ENCODE measurements around the gene SPG11. TPM values are rescaled to one million over a fixed set of nuclear protein-coding genes. Genes with fewer than 3 reads are reported as not detected.

SPG11 gene
- total and polyA plus RNA-seq, 2 donors from 2014 or later: 35.3 to 100 TPM

DNA sequence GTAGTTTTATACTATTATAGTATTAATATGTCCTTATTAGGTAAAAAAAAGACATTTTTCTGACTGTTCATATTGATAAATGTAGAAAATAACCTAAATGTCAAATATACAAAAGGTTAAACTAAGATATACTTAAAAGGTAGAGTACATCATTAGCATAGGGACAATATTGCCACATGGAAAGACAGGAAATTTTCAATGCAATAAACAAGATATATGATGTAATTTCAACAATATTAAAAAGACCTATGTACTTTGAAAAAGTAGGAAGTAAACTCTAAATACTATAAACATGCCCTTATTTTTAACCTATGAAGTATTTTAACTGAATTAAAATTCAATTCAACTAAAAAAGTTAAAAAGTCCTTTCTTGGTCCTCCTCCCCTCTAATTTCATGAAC, 1.9 kb downstream of the SPG11 start:
- DNase-seq (no peak), FAIRE-seq (peak; percentile 47)
- Histone ChIP-seq H3K36me3 (ENCODE audit: control insufficient read depth in 2 of 3, insufficient read depth in 3 of 3, low read length in 3 of 3) (peaks cover 3 to 8% (median 8%) of the 10 kb centered on the region in 3 donors), H3K9ac (ENCODE audit: low read length in 3 of 3) (no peak overlapping the region), H3K4me1 (ENCODE audit: control insufficient read depth in 2 of 3, insufficient read depth in 2 of 3, low read depth in 1 of 3, low read length in 3 of 3) (peaks cover 0 to 7% (median 3%) of the 10 kb centered on the region in 3 donors), H3K9me3 (ENCODE audit: control insufficient read depth in 2 of 3, insufficient read depth in 1 of 3, low read length in 3 of 3) (no peaks in the 10 kb centered on the region), H3K27ac (ENCODE audit: low read depth in 2 of 2, low read length in 2 of 2) (no peak overlapping the region), H3K27me3 (ENCODE audit: control insufficient read depth, insufficient read depth, low read length) (no peaks in the 10 kb centered on the region), H3K4me3 (ENCODE audit: low read length in 3 of 3) (no peak overlapping the region)
- intact Hi-C loops (cut with DNase I): loop anchor here (5.0 kb wide), 1 partner anchor 76 kb away; the partner anchor contains the start of gene TRIM69
- TF ChIP-seq, protein P1, sequence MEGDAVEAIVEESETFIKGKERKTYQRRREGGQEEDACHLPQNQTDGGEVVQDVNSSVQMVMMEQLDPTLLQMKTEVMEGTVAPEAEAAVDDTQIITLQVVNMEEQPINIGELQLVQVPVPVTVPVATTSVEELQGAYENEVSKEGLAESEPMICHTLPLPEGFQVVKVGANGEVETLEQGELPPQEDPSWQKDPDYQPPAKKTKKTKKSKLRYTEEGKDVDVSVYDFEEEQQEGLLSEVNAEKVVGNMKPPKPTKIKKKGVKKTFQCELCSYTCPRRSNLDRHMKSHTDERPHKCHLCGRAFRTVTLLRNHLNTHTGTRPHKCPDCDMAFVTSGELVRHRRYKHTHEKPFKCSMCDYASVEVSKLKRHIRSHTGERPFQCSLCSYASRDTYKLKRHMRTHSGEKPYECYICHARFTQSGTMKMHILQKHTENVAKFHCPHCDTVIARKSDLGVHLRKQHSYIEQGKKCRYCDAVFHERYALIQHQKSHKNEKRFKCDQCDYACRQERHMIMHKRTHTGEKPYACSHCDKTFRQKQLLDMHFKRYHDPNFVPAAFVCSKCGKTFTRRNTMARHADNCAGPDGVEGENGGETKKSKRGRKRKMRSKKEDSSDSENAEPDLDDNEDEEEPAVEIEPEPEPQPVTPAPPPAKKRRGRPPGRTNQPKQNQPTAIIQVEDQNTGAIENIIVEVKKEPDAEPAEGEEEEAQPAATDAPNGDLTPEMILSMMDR (IDR thresholded peaks at IDR 0.05; ENCODE audit: borderline replicate concordance, extremely low read depth, insufficient read depth): no peak

DNA sequence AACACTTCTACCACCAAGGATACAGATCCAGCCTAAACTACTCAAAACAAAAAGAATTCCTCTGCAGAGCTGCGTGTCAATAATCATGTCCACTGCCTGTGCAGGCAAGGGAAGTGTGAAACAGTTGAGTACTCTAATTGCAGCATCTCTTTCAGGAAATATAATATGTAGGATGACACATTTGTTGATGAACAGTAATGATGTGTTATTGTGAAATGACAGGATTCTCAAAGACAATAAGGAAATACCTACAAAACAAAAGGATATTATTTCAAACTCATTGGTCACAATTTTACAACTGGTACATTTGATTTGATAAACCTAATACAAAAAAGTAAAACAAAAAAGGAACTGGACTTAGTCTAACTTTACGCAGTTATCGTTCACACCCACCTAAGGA, 4.4 kb downstream of the SPG11 start:
- Histone ChIP-seq H3K36me3 (ENCODE audit: control insufficient read depth in 2 of 3, insufficient read depth in 3 of 3, low read length in 3 of 3) (peaks cover 3 to 21% (median 8%) of the 10 kb centered on the region in 3 donors), H3K4me1 (ENCODE audit: control insufficient read depth in 2 of 3, insufficient read depth in 2 of 3, low read depth in 1 of 3, low read length in 3 of 3) (peaks cover 0 to 6% (median 3%) of the 10 kb centered on the region in 3 donors), H3K9me3 (ENCODE audit: control insufficient read depth in 2 of 3, insufficient read depth in 1 of 3, low read length in 3 of 3) (no peaks in the 10 kb centered on the region), H3K9ac (ENCODE audit: low read length in 3 of 3) (no peak overlapping the region), H3K4me3 (ENCODE audit: low read length in 3 of 3) (no peak overlapping the region), H3K27ac (ENCODE audit: low read depth in 2 of 2, low read length in 2 of 2) (no peak overlapping the region), H3K27me3 (ENCODE audit: control insufficient read depth, insufficient read depth, low read length) (no peaks in the 10 kb centered on the region)
- TF ChIP-seq, protein P1 (IDR thresholded peaks at IDR 0.05; ENCODE audit: borderline replicate concordance, extremely low read depth, insufficient read depth): no peak
- intact Hi-C loops (cut with DNase I): no loop called here
- no peak for DNase-seq
- no peak for FAIRE-seq

DNA sequence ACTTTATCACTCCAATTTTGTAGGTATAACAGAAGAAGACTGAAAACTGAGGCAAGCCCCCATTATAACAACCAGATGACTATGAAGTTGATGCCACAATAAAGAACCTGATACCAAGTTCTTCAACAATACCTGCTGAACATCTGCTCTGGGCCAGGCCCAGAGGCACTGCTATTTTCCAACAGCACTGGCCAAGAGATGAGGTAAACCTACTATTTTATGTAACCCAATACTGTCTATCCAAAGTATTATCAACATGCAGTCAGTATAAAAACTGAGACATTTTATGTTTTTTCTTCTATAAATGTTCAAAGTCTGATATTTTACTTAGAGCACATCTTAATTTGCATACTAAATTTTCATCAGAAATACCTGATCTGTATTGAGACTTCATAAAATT, 6.1 kb downstream of the SPG11 start:
- H3K27me3 ChIP-seq (ENCODE audit: control insufficient read depth, insufficient read depth, low read length): no peaks in the 10 kb centered on the region
- no peak overlapping the region for H3K9ac ChIP-seq (ENCODE audit: low read length in 3 of 3)
- no peak for DNase-seq
- H3K4me1 ChIP-seq (ENCODE audit: control insufficient read depth in 2 of 3, insufficient read depth in 2 of 3, low read depth in 1 of 3, low read length in 3 of 3): peaks cover 0 to 2% (median 0%) of the 10 kb centered on the region in 3 donors
- H3K36me3 ChIP-seq (ENCODE audit: control insufficient read depth in 2 of 3, insufficient read depth in 3 of 3, low read length in 3 of 3): peaks cover 8 to 23% (median 8%) of the 10 kb centered on the region in 3 donors
- no peak overlapping the region for H3K27ac ChIP-seq (ENCODE audit: low read depth in 2 of 2, low read length in 2 of 2)
- H3K4me3 ChIP-seq (ENCODE audit: low read length in 3 of 3): no peak overlapping the region
- intact Hi-C loops (cut with DNase I): no loop called here
- FAIRE-seq: no peak
- H3K9me3 ChIP-seq (ENCODE audit: control insufficient read depth in 2 of 3, insufficient read depth in 1 of 3, low read length in 3 of 3): no peaks in the 10 kb centered on the region
- TF ChIP-seq, protein P1 (IDR thresholded peaks at IDR 0.05; ENCODE audit: borderline replicate concordance, extremely low read depth, insufficient read depth): no peak

DNA sequence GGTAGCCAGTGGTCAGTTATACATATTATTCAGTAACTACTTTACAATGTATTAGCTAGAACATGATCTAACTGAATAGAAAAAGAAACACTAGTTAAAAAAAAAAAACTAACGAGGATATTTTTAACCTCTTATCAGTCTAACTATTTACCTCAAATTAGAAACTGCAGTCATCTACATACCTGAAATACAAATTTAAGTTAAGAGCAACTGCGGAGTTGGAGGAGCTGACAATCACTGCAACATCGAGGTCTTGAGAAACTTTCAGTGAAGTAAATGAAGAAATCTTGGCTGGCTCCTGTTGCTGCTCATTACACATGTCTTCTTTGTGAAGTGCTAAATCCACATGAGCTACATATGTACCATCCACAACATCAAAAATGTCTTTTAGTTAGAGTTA, 6.5 kb downstream of the SPG11 start:
- intact Hi-C loops (cut with DNase I): no loop called here
- TF ChIP-seq, protein P1 (IDR thresholded peaks at IDR 0.05; ENCODE audit: borderline replicate concordance, extremely low read depth, insufficient read depth): no peak
- peaks cover 8 to 25% (median 8%) of the 10 kb centered on the region in 3 donors for H3K36me3 ChIP-seq (ENCODE audit: control insufficient read depth in 2 of 3, insufficient read depth in 3 of 3, low read length in 3 of 3)
- no peaks in the 10 kb centered on the region for H3K4me1 ChIP-seq (ENCODE audit: control insufficient read depth in 2 of 3, insufficient read depth in 2 of 3, low read depth in 1 of 3, low read length in 3 of 3)
- DNase-seq (no peak), FAIRE-seq (no peak)
- no peak overlapping the region for H3K27ac ChIP-seq (ENCODE audit: low read depth in 2 of 2, low read length in 2 of 2)
- no peaks in the 10 kb centered on the region for H3K9me3 ChIP-seq (ENCODE audit: control insufficient read depth in 2 of 3, insufficient read depth in 1 of 3, low read length in 3 of 3)
- H3K9ac ChIP-seq (ENCODE audit: low read length in 3 of 3): no peak overlapping the region
- H3K4me3 ChIP-seq (ENCODE audit: low read length in 3 of 3): no peak overlapping the region
- no peaks in the 10 kb centered on the region for H3K27me3 ChIP-seq (ENCODE audit: control insufficient read depth, insufficient read depth, low read length)
